NCI-H1417 (cell line): ENCODE measurements around the gene PAGE2.
A peak's percentile ranks its signal among the peaks of the same experiment; 100 is the strongest.
"Not testable (repeated sequence)": the region's sequence is repeated elsewhere in the genome, so short reads cannot be mapped to it uniquely, and the experiment has no call there.

Experiments
- DNase-seq, 3 experiments: peaks; one replicate each; lab custom pipeline; 2025; lab: John Stamatoyannopoulos, UW

Gene PAGE2, protein sequence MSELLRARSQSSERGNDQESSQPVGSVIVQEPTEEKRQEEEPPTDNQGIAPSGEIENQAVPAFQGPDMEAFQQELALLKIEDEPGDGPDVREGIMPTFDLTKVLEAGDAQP

DNA sequence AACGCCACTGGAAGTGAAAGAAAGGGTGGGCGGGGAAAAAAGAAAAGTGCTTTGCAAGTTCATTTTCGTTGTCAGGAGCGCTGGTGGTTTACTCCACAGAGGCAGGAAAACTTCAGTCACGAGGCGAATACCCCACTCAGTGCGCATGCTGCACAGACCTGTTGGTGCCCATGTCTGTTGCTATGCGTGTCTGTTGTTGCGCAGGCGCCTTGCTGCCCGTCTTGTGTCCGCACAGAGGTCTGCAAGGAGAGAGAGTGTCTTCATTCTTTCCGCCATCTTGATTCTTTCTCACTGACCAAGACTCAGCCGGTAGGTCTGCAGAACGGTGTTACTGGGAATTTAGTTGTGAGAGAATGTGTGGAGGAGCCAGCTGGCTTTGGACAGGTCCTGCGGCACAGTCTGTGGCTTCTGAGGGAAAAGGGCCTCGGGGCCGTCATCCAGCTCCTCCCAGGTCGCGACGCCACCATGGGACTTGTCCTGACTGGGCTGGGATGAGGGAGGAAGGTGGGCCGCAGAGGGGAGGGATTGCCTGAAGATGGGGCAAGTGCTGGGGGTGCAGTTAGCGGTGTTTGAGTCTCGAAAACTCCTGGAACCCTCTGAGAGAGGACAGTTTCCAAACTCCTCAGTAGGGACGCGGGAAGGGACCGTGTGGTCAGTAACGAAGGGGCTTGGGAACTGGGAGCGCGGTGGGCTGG is at the start of gene PAGE2:
PAGE2 (plus strand) TSS at position 224 of the 695 bp plus-strand sequence. CDS start 1,003 bp downstream, outside the sequence.
- no peak for DNase-seq

DNA sequence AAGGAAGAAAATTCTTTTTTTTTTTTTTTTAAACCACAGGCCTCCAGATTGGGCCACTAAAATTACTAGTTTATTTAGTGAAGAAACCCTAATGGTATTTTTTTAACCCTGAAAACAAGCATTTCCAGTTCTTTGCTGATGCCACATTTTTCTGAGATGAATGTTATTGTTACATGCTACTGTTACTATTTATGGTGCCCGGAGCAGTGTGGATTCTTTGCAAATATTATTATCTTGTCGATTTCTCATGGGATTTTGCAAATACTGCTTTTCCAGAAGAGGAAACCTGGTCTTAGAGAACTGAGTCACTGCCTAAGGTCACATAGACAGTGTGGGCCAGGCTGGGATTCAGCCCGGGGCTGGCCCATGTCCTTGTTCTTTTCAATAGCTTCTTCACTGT is 49.3 kb upstream of the PAGE2 start:
- DNase-seq: no peak

DNA sequence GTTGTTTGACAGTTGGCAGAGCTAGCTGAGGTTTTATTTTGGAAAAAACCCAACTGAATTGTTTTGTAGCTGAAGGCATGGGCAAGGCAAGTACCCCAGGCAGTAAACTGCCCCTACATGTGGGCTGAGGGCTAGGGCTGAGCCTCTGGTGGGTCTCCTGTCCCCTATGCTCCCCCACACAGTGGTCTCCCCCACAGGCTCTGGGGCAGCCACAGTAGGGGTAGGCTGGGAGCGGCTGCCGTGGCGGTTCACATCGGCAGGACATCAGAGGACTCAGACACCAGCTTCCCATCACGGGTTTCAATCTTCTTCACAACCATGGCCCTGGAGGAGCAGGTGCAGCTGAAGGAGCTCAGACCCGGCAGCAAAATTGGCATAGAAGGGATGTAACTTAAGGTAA is 47.3 kb upstream of the PAGE2 start:
- no peak for DNase-seq

DNA sequence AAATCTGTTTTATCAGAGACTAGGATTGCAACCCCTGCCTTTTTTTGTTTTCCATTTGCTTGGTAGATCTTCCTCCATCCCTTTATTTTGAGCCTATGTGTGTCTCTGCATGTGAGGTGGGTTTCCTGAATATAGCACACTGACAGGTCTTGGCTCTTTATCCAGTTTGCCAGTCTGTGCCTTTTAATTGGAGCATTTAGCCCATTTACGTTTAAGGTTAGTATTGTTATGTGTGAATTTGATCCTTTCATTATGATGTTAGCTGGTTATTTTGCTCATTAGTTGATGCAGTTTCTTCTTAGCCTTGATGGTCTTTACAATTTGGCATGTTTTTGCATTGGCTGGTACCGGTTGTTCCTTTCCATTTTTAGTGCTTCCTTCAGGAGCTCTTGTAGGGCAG is 38.2 kb upstream of the PAGE2 start:
- DNase-seq: not testable (repeated sequence)

DNA sequence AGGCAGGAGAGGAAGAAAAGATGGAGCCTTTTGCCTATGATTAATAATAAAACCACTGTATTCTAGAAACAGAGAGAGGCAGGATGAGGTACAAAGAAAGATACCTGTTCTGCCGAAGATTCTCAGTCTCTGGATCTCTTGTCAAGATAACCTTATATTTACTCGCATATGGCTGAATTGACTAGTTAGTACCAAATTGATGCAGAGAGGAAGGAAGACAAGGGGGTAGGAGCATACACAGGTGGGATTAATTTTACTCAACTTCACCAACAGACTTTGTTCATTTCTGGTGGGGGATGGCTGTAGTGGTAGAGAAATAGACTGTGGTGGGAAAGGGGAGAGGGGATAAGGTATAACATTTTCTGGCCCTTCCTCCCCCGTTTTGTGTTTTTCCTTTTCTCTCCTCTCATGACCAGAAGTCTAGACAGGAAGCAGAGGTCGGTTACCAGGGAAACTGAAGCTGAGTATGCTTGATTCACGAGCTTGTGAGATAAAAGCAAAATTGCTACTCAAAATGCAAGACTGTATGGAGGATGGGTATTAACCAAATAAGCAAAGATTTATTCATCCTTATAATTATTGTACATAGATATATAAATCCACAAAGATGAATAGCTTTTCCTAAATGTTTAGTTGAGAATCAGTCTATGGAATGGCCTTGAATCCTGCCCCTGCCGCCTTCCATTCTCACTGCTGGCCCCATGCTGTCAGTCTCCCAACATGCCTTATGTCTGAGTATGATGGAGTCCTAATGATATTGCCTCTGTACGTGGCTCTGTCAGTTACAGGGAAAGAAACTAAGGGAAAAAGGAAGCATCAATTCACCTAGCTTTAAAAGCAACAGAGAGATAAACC is 31.8 kb upstream of the PAGE2 start:
- peak in 2 of 3 experiments; percentile 39 to 78 for DNase-seq

DNA sequence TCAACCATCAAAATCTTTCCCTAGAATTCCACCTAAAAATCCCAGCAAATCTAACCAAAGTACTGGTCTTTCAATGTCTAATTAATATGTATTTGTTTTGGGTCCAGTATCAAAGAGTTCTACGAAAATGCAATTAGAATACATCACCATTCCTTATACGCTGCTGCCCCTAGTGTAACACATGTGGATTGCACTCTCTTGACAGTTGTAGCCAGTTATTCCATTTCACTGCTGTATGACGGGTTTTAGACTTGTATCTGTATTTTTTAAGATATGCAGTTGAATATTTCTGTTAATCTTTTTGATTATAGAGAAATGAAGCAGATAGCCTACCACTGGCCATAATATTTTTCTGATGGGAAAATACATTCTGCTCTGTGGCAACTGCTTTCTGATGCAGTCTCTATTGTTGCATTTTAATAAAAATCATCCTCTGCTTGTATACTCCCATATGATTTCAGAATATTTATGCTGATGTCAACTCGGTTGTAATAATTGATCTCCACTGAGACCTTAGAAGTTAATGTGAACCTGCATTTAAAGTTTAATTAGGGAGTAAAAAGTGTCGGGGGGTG is 31.1 kb upstream of the PAGE2 start:
- peak in 2 of 3 experiments; percentile 39 to 78 for DNase-seq

DNA sequence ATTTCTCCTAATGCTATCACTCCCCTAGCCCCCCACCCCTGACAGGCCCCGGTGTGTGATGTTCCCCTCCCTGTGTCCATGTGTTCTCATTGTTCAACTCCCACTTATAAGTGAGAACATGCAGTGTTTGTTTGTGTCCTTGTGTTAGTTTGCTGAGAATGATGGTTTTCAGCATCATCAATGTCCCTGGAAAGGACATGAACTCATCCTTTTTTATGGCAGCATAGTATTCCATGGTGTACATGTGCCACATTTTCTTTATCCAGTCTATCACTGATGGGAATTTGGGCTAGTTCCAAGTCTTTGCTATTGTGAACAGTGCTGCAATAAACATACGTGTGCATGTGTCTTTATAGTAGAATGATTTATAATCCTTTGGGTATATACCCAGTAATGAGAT is 21.6 kb upstream of the PAGE2 start:
- not testable (repeated sequence) for DNase-seq

DNA sequence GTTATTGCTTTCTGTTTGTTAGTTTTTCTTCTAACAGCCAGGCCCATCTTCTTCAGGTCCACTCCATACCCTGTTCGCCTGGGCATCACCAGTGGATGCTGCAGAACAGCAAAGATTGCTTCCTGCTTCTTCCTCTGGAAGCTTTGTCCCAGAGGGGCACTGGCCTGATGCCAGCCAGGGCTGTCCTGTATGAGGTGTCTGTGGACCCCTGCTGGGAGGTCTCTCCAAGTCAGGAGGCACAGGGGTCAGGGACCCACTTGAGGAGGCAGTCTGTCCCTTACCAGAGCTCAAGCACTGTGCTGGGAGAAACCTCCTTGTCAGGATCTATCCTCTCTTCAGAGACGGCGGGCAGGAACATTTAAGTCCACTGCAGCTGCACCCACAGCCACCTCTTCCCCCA is 16.5 kb upstream of the PAGE2 start:
- no peak for DNase-seq

DNA sequence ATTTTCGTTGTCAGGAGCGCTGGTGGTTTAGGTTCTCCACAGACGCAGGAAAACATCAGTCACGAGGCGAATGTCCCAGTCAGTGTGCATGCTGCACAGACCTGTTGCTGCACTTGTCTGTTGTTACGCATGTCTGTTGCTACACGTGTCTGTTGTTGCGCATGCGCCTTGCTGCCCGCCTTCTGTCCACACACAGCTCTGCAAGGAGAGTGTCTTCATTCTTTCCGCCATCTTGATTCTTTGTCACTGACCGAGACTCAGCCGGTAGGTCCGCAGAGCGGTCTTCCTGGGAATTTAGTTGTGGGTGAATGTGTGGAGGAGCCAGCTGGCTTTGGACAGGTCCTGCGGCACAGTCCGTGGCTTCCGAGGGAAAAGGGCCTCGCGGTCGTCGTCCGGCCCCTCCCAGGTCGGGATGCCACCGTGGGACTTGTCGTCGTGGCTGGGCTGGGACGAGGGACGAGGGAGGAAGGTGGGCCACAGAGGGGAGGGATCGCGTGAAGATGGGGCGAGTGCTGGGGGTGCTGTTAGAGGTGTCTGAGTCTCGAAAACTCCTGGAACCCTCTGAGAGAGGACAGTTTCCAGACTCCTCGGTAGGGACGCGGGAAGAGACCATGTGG is 13.9 kb upstream of the PAGE2 start, which contains the start of gene PAGE2B:
PAGE2B (plus strand) TSS at position 180 of the 617 bp plus-strand sequence. CDS start 1,012 bp downstream, outside the sequence.
- peak in 1 of 3 experiments; percentile 7 for DNase-seq

DNA sequence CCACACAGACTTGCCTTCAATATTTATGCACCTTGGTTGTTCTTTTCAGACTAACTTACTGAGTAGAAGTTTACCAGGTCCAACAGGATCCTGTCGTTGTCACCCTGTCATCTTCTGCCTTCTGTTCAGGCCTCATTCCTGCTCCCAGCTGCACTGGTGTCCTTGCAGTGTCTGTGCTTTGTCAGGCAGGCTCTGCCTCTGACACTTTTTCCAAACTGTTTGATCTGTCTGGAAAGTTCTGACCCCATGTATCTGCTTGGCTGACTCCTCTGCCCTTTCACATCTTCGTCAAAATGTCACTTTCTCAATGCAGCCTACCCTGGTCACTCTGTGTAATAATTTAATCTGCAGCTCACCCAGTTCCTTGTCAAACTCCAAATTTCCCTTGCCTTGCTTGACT is 9.9 kb downstream of the PAGE2 start:
- DNase-seq: no peak

DNA sequence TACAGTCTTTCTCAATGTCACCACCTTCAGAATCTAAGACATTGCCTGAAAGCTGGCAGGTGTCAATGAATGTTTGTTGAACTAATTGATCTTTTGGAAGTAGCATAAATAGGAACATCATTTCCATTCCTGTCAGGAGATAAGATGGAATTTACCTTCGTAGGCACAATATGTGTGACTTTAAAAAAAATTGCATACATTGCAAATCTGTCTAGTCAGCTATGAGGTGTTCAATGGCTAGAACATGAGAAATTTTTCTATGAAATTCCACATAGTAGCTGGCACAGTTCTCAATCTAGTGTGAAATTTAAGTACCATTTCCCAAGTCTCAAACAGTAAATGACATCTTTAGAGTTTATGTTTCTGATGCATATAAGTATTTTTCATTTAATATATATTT is 10.3 kb downstream of the PAGE2 start:
- DNase-seq: no peak

DNA sequence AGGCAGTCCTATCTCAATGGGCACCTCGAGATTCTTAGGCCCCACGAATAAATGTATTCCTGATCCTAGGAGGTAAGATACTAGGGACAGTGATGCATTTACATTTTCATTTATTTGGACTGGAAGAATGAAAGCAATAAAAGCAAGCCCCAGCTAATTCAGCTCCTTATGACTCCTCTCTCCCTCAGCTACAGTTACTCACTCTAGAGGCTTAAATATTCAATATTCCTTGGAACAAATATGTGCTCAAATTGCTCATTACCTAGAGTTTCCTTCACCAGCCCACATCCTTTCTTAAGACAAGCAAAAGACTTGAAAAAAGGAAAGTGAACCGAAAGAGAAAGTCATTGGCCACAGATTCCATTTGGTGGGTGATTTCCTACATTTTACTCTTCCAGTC is 13.9 kb downstream of the PAGE2 start:
- DNase-seq: no peak

DNA sequence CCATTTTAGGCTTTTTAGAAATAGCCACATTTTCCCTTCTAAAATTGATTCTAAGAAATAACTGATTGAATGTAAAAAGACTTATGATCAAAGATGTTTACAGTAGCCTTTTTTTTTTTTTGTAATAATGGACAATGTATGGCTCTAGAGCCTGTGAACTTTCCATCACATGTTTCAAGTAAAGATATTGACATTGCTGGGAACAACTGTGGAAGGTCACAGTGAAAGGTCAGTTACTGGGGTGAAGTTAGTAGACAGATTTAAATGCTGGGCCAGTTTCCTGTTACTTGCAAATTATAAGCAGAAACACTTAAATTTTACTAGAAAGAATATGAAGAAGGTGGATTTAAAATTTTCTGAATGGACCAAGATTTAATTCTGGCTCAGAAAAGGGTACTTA is 18.4 kb downstream of the PAGE2 start:
- no peak for DNase-seq

DNA sequence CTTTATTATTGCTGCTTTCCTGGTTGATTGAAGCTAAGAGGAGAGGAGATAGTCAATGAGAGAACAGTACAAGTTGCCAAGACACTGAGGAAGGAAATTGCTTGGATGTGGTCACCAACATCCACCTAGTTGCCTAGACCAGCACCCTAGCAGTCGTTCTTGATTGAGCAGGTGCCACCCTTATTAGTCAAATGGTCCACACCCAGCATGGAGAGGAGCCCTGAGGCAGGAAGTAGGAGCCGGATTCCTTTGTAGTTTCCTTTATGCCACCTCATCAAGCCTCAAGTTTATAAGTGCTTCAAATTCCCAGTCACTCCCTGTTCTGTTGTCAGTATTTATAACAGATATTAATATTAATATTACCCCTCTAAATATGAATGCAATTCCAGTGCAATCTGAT is 19.1 kb downstream of the PAGE2 start:
- no peak for DNase-seq

DNA sequence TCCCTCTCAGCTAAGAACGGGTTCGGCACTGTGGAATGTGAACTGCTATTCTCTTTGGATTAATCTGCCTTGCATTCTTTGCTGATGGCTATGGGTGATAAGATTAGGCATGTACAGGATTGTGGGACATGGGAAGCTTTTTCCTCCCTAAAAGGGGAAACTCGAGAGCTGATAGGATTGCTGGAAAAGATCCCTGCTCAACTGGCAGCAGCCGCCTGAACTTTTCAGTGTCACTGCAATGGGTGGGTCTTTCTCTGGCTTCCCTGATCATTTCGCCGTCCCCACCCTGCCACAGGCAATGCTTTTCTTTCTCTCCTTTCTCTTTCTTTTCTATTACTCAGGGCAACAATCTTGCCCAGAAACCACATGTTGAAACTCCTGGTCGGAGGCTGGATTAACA is 20.5 kb downstream of the PAGE2 start:
- DNase-seq: no peak

DNA sequence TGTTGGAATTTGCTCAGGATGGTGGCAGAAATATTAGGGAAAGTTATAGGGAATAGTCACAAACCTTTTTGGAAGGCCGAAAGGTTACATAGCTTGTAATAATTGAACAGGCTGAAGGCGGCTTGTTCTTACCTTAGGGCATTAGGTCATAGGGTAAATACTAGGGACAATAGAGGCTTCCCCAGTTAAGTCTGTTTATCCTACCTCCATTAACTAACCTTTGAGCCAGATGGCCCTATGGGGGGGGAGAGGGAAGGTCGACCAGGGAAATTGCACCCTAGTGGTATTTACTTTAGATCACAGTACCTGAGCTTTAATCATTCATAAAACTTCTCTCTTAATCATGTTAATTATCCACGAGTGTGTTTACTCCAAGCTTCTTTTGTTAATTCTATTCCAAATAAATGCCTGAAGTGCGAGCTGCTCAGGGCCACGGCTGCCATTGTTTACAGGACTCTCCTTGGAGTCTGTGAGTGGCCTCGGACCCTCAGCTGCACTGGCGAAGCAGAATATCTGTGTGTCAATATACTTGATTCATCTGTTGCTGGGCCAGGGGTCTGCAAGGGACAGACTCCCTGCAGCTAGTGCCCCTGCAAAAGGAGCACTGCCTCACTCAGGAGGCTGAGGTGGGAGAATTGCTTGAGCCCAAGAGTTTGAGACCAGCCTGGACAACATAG is 22.9 kb downstream of the PAGE2 start:
- peak in 2 of 3 experiments; percentile 50 to 87 for DNase-seq

DNA sequence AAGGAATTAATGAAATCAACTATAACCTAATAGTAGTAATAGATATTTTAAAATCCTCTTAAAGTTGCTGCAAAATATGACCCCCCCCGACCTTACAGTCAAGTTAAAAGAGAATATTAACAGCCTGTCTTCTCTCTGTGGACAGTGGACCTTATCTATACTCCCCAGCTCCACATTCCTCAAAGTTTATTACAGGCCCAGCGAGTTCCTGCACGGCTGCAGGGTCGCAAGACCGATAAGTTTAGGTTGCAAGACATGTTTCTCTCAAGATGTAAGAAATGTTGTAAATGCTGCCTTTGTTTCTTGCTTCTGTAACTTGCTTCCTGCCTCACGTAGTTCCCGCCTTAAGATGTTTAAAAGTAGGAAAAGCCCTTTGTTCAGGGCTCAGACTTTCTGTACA is 27.8 kb downstream of the PAGE2 start:
- DNase-seq: not testable (repeated sequence)

DNA sequence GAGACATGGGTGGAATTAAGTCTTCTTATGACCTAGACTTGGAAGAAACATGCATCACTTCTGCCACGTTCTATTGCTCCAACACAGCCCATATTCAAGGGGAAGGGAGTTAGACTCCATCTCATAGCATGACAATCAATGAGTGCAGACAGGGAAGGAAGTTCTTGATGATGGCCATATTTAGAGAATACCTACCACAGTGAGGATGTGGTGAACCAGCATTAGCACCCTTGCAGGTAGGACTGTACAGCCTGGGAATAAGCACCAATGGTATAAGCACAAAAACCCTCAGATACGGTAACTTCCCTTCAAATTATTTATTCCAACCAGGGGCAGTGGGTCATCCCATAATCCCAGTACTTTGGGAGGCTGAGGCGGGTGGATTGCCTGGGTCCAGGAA is 29.8 kb downstream of the PAGE2 start:
- DNase-seq: no peak

DNA sequence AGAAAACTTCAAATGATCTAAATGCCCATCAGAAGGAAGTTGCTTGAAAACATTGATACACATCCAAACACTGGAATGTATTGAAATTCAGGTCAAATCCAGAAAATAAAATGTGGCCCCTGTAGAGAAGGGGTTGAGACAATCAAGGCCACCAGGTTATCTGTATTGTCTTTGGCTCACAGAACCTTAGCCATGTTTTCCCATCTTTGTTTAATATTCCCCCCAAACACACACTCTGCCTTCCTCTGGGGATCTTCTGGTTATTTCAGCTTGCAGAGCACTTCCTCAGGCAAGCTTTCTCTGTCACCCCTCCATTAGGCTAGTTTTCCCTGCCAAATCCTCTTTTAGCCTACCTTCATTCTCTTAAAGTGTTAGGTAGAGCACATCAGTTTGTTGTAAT is 30.5 kb downstream of the PAGE2 start:
- no peak for DNase-seq

DNA sequence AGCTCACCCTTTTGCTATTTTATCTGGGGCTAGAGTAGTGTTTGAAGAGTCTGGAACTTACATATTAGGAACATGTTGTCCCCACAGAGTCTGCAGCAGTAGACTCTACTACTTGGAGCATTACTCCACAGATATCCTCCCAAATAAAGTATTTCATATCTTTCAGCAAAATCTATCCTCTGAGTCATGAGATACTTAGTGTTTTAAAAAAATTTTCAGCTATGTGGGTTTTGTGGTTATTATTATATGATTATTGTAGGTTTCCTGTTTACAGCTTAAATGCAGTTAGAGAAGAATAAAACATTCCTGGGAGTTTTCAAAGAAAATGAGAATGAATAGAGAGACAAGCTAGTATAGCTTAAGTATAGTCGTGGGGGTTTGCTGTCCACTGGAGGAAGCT is 30.9 kb downstream of the PAGE2 start:
- no peak for DNase-seq

DNA sequence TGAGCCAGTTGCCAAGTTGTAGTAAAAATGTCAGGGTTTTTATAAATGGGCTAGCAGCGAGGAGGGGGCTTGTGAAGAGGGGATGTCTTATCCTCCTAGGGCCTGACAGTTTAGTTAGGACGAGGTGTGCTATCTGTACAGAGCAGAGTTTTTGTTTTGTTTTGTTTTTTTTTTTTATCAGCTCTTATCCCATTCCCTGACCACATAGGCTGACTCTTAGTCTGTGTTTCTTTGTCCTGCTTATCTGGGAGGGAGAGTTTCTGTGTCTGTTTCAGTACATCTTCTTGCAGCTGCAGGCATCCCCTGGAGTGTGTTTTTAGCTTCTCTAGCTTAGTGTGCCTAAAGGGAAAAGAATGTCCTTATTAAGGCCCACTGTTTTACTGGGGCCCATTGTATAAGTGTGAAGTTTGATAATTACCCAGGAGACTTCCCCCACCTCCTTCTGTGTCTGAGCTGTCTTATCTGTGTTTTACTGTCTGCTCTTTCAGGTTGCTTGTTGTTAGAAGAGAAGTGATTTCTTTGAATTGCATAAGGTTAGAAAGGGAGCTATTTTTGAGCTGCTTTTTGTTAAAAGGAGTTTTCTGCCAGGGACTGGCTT is 32.0 kb downstream of the PAGE2 start:
- DNase-seq: no peak
